Effector memory CD4-positive, alpha-beta T cell (primary cell): ENCODE measurements around the gene SLC28A3.
"Not testable (repeated sequence)": the region's sequence is repeated elsewhere in the genome, so short reads cannot be mapped to it uniquely, and the experiment has no call there.

Experiments used
- DNase-seq, 3 donors: peaks; one replicate each; pipeline ENCODE4 v3.0.0-alpha.2; 2020
- H3K27ac ChIP-seq: 2 replicates; pipeline ENCODE4 v1.7.0; 2013; ENCODE audit warnings: mild to moderate bottlenecking, low read length, moderate library complexity; ENCODE audit not compliant: insufficient read depth, poor library complexity, severe bottlenecking
- H3K27me3 ChIP-seq: replicated peaks from 2 replicates; pipeline ENCODE4 v1.7.0; 2013; ENCODE audit warnings: mild to moderate bottlenecking, low read length; ENCODE audit not compliant: insufficient read depth, control insufficient read depth, poor library complexity, severe bottlenecking
- H3K36me3 ChIP-seq: 2 replicates; pipeline ENCODE4 v1.7.0; 2013; ENCODE audit warnings: mild to moderate bottlenecking, low read length, moderate library complexity; ENCODE audit not compliant: control insufficient read depth, insufficient read depth
- H3K4me1 ChIP-seq: 2 replicates; pipeline ENCODE4 v1.7.0; 2013; ENCODE audit warnings: low read length, mild to moderate bottlenecking; ENCODE audit not compliant: control insufficient read depth, insufficient read depth, poor library complexity, severe bottlenecking
- H3K4me3 ChIP-seq: 2 replicates; pipeline ENCODE4 v1.7.0; 2013; ENCODE audit warnings: low read length, low read depth, mild to moderate bottlenecking; ENCODE audit not compliant: insufficient read depth, poor library complexity, severe bottlenecking
- H3K9me3 ChIP-seq: 2 replicates; pipeline ENCODE4 v1.7.0; 2013; ENCODE audit warnings: mild to moderate bottlenecking, low read length, moderate library complexity; ENCODE audit not compliant: control insufficient read depth
- total RNA-seq, 3 donors: gene quantifications; one replicate each; lab custom pipeline; 2026; lab: John Stamatoyannopoulos, UW

The SLC28A3 gene, protein sequence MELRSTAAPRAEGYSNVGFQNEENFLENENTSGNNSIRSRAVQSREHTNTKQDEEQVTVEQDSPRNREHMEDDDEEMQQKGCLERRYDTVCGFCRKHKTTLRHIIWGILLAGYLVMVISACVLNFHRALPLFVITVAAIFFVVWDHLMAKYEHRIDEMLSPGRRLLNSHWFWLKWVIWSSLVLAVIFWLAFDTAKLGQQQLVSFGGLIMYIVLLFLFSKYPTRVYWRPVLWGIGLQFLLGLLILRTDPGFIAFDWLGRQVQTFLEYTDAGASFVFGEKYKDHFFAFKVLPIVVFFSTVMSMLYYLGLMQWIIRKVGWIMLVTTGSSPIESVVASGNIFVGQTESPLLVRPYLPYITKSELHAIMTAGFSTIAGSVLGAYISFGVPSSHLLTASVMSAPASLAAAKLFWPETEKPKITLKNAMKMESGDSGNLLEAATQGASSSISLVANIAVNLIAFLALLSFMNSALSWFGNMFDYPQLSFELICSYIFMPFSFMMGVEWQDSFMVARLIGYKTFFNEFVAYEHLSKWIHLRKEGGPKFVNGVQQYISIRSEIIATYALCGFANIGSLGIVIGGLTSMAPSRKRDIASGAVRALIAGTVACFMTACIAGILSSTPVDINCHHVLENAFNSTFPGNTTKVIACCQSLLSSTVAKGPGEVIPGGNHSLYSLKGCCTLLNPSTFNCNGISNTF
- total RNA-seq = 0 to 0.19 (median 0) reads per million in 3 donors

DNA sequence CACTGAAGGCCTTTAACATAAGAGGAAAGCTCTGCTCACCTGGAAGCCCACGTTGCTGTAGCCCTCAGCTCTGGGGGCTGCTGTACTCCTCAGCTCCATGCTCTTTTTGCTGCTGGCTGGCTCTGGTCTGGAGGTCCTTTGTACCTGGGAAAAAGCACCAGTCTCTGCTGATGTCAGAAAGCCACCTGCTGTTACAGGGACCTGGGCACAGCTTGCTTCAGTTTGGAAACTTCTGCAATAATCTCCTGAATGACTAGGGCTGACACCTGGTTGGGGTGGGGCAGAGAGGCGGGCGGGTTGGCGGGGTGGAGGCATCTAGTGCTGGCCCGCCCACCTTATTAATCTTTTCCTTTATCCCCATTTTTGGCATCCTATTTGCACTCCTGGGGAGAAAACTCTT is at the start of gene SLC28A3:
SLC28A3 (minus strand) TSS at position 224 of the 400 bp plus-strand sequence; CDS start at position 99, 125 bp downstream.
- no peaks in the 10 kb centered on the region for H3K9me3 ChIP-seq
- no peak for DNase-seq
- no peak within 1 kb of the TSS for H3K27ac ChIP-seq
- H3K4me3 ChIP-seq = no peak within 1 kb of the TSS
- H3K4me1 ChIP-seq = no peaks in the 10 kb centered on the region
- no peaks in the 10 kb centered on the region for H3K36me3 ChIP-seq
- H3K27me3 ChIP-seq = no peaks in the 10 kb centered on the region

DNA sequence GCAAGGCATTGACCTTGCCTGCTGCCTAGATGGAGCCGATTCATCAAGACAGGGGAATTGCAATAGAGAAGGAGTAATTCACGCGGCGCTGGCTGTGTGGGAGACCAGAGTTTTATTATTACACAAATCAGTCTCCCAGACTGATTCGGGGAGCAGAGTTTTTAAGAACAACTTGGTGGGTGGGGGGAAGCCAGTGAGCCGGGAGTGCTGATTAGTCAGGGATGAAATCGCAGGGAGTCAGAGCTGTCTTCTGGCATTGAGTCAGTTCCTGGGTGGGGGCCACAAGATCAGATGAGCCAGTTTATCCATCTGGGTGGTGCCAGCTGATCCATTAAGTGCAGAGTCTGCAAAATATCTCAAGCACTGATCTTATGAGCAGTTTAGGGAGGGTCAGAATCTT is 49.7 kb upstream of the SLC28A3 start:
- not testable (repeated sequence) for H3K9me3 ChIP-seq, H3K36me3 ChIP-seq, H3K27ac ChIP-seq, DNase-seq, H3K4me1 ChIP-seq, H3K4me3 ChIP-seq, H3K27me3 ChIP-seq

DNA sequence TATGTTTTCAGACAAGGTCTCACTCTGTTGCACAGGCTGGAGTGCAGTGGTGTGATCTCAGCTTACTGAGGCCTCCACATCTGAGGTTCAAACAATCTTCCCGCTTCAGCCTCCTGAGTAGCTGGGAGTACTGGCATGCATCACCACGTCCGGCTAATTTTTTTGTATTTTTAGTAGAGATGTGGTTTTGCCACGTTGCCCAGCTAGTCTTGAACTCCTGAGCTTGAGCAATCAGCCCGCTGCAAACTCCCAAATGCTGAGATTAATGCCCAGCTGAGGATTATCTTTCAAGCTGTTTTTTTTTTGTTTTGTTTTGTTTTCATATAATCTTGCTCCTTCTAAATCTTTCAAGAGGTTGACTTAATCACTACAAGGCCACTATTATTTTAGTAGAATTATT is 47.3 kb upstream of the SLC28A3 start:
- DNase-seq = no peak
- Histone ChIP-seq H3K27me3 (no peaks in the 10 kb centered on the region), H3K4me1 (no peaks in the 10 kb centered on the region)

GRCh38 chr9:84386753-84387152 is 46.2 kb upstream of the SLC28A3 start:
- Histone ChIP-seq H3K27me3 (no peaks in the 10 kb centered on the region), H3K4me1 (no peaks in the 10 kb centered on the region), H3K4me3 (no peak overlapping the region), H3K36me3 (no peaks in the 10 kb centered on the region), H3K27ac (no peak overlapping the region), H3K9me3 (no peaks in the 10 kb centered on the region)
- no peak for DNase-seq

More for the DNA sequence above, 47.3 kb upstream of the SLC28A3 start:
- no peaks in the 10 kb centered on the region for H3K9me3 ChIP-seq
- no peaks in the 10 kb centered on the region for H3K36me3 ChIP-seq
- H3K27ac ChIP-seq = no peak overlapping the region
- no peak overlapping the region for H3K4me3 ChIP-seq

GRCh38 chr9:84385386-84386040 is 45.0 kb upstream of the SLC28A3 start:
- no peaks in the 10 kb centered on the region for H3K9me3 ChIP-seq

DNA sequence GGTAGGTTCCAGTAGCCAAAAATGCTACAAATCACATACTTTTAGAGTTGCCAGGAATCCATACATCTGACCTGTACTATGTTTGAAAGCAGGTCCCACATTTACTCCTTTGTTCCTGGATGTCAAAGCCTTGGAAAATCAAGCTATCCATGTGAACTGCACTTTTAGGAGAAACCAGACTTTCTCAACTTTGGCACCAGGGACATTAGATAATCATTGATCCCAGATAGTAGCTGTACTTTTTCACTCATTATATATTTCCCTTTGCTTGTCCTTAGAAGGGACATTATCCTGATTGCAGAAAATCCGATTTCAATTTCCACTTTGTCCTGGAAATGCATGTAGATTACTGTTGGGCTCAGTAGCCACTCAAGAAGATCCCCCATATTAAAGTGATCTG is 44.1 kb upstream of the SLC28A3 start:
- no peak for DNase-seq
- Histone ChIP-seq H3K4me1 (no peaks in the 10 kb centered on the region), H3K27ac (no peak overlapping the region), H3K9me3 (no peaks in the 10 kb centered on the region), H3K4me3 (no peak overlapping the region), H3K36me3 (no peaks in the 10 kb centered on the region), H3K27me3 (no peaks in the 10 kb centered on the region)

More at GRCh38 chr9:84385386-84386040, 45.0 kb upstream of the SLC28A3 start:
- Histone ChIP-seq H3K36me3 (no peaks in the 10 kb centered on the region), H3K4me1 (no peaks in the 10 kb centered on the region), H3K27me3 (no peaks in the 10 kb centered on the region), H3K4me3 (no peak overlapping the region), H3K27ac (no peak overlapping the region)
- DNase-seq = no peak

DNA sequence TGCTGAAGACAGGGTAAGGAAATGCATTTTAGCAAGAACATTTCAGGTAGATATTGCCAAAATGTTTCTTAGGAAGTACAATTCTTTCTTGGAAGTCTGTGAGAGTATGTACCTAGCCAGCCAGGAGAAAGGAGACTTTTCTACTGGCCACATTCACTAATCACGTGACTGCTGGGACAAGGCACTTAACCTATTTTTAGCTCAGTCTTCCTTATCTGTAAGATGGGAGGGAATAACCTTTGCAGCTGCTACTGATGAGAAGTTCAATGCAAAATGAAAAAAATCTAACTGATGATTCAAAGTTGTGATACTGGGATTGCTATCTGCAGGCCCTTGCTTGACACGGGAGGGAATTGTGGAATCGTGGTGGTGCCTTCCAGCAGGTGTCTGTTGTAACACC is 42.6 kb upstream of the SLC28A3 start:
- Histone ChIP-seq H3K4me3 (no peak overlapping the region), H3K9me3 (no peaks in the 10 kb centered on the region), H3K27me3 (no peaks in the 10 kb centered on the region), H3K4me1 (no peaks in the 10 kb centered on the region), H3K27ac (no peak overlapping the region), H3K36me3 (no peaks in the 10 kb centered on the region)
- no peak for DNase-seq

GRCh38 chr9:84382720-84383119 is 42.2 kb upstream of the SLC28A3 start:
- Histone ChIP-seq H3K27ac (no peak overlapping the region), H3K4me3 (no peak overlapping the region), H3K27me3 (no peaks in the 10 kb centered on the region), H3K9me3 (no peaks in the 10 kb centered on the region), H3K36me3 (no peaks in the 10 kb centered on the region), H3K4me1 (no peaks in the 10 kb centered on the region)
- no peak for DNase-seq

GRCh38 chr9:84381508-84381907 is 41.0 kb upstream of the SLC28A3 start:
- no peaks in the 10 kb centered on the region for H3K4me1 ChIP-seq
- H3K27ac ChIP-seq = no peak overlapping the region
- no peaks in the 10 kb centered on the region for H3K27me3 ChIP-seq
- DNase-seq = no peak
- H3K36me3 ChIP-seq = no peaks in the 10 kb centered on the region
- no peak overlapping the region for H3K4me3 ChIP-seq
- H3K9me3 ChIP-seq = no peaks in the 10 kb centered on the region

DNA sequence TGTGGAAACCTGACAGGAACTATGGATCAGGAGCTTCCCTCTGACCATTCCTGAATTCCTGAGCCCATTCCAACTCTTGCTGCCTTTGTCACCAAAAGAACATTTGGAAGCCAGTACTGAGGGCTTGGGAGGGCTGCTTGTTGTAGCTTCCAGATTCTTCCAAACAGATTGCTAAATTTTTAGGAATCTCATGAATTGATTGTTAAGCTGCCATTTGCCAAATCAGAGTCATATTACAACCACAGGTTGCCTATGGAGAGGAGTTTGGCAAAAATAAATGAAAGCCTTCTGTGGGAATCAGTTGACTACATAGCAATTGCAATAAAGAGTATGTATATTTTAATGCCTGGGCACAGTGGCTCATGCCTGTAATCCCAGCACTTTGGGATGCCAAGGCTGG is 39.2 kb upstream of the SLC28A3 start:
- Histone ChIP-seq H3K4me3 (no peak overlapping the region), H3K27ac (no peak overlapping the region), H3K9me3 (no peaks in the 10 kb centered on the region), H3K4me1 (no peaks in the 10 kb centered on the region), H3K36me3 (no peaks in the 10 kb centered on the region), H3K27me3 (no peaks in the 10 kb centered on the region)
- no peak for DNase-seq
